GM12873 (cell line): ENCODE data around the gene EFNA5.

ENCODE experiments used
- CTCF ChIP-seq: IDR thresholded peaks from 2 replicates; pipeline ENCODE4 v1.5.1; 2012; ENCODE audit warnings: low read depth, mild to moderate bottlenecking, moderate library complexity, low read length, control low read depth; ENCODE audit not compliant: insufficient read depth; ENCODE audit errors: missing control alignments

Gene EFNA5

GRCh38 chr5:107430071-107430625 is 240.6 kb downstream of the EFNA5 start:
- no peak for TF ChIP-seq CTCF

- no peak for TF ChIP-seq CTCF
These were observed 242.4 kb downstream of the EFNA5 start for GRCh38 chr5:107428303-107428813.

GRCh38 chr5:107426872-107427271 is 243.9 kb downstream of the EFNA5 start:
- no peak for TF ChIP-seq CTCF

- TF ChIP-seq CTCF = no peak
These were observed 244.5 kb downstream of the EFNA5 start for GRCh38 chr5:107426209-107426608.

- TF ChIP-seq CTCF = no peak
These were observed 245.2 kb downstream of the EFNA5 start for GRCh38 chr5:107425541-107426031.

DNA sequence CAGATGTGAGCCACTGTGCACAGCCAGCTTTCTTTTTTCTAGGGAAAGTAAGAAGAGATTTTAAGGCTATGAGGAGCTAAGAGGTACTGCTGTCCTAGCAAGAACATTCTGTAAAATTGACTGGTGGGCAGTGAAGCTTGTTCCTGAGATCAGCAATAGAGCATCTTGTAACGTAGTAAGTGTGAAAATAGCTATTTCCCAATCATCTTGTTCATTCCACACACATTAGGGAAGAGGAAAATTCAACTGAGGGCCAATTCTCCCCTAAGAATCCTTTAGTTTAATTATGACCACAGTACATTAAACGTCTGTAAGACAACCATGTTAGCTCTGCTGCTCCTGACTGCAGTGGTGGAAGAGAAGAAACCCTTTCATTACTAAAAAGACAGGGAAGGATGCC is 246.2 kb downstream of the EFNA5 start:
- no peak for TF ChIP-seq CTCF

- TF ChIP-seq CTCF = no peak
These were observed 248.2 kb downstream of the EFNA5 start for GRCh38 chr5:107422494-107422893.
